SU-DHL-6 (cell line): ENCODE results near the gene SEMA4C.

Experiments used
- H2AFZ ChIP-seq: fragments of 200-600 bp; sonication (generic); 2 replicates; pipeline ENCODE4 v1.6.1; 2014; ENCODE audit warnings: low read depth, mild to moderate bottlenecking, moderate library complexity, mixed read lengths, antibody characterized with exemption, low read length; ENCODE audit not compliant: severe bottlenecking
- H3F3A ChIP-seq: fragments of 200-600 bp; shearing (Covaris generic); 2 replicates; pipeline ENCODE4 v1.6.0; 2016; ENCODE audit warnings: antibody characterized with exemption, mild to moderate bottlenecking; ENCODE audit not compliant: insufficient read depth
- H3K27ac ChIP-seq: fragments of 200-600 bp; sonication (generic); 2 replicates; pipeline ENCODE4 v1.5.1; 2016; ENCODE audit warnings: low read depth, mild to moderate bottlenecking, low read length, moderate library complexity, mixed read lengths
- H3K27me3 ChIP-seq: fragments of 200-600 bp; sonication (generic), shearing (Covaris generic); 2 replicates; pipeline ENCODE4 v1.6.0; 2014; ENCODE audit warnings: mild to moderate bottlenecking, low read length
- H3K36me3 ChIP-seq: fragments of 200-600 bp; sonication (generic); 2 replicates; pipeline ENCODE4 v1.6.1; 2014; ENCODE audit warnings: mild to moderate bottlenecking, low read length, mixed read lengths
- H3K4me2 ChIP-seq: fragments of 300-600, 200-600 bp; shearing (Covaris generic), sonication (generic); 2 replicates; pipeline ENCODE4 v1.6.0; 2014; ENCODE audit warnings: low read length, low read depth, mild to moderate bottlenecking; ENCODE audit not compliant: poor library complexity, severe bottlenecking
- H3K4me3 ChIP-seq: fragments of 200-600 bp; sonication (generic); 2 replicates; pipeline ENCODE4 v1.5.1; 2014; ENCODE audit warnings: antibody characterized with exemption, low read length, mild to moderate bottlenecking, mixed read lengths; ENCODE audit not compliant: insufficient read depth, poor library complexity, severe bottlenecking
- H3K79me2 ChIP-seq: fragments of 200-600 bp; sonication (generic); 2 replicates; pipeline ENCODE4 v1.6.1; 2014; ENCODE audit warnings: mild to moderate bottlenecking, low read length, moderate library complexity; ENCODE audit not compliant: insufficient read depth
- H3K9ac ChIP-seq: fragments of 200-600 bp; sonication (generic); 2 replicates; pipeline ENCODE4 v1.7.0; 2014; ENCODE audit warnings: mild to moderate bottlenecking, low read length
- H3K9me2 ChIP-seq: fragments of 200-600 bp; sonication (generic); replicated peaks from 2 replicates; pipeline ENCODE4 v1.6.1; 2014; ENCODE audit warnings: low read length; ENCODE audit not compliant: insufficient read depth
- H3K9me3 ChIP-seq: fragments of 200-600 bp; sonication (generic); 2 replicates; pipeline ENCODE4 v1.6.1; 2014; ENCODE audit warnings: low read length, mixed read lengths; ENCODE audit not compliant: insufficient read depth
- H4K20me1 ChIP-seq: fragments of 200-600 bp; sonication (generic); 2 replicates; pipeline ENCODE4 v1.6.1; 2014; ENCODE audit warnings: low read depth, mild to moderate bottlenecking, antibody characterized with exemption, low read length, moderate library complexity, mixed read lengths
- CTCF ChIP-seq: fragments of 200-600 bp; sonication (generic); IDR thresholded peaks from one replicate; pipeline ENCODE4 v1.5.1; 2017; ENCODE audit warnings: antibody characterized with exemption, mild to moderate bottlenecking, low read length, moderate library complexity; ENCODE audit not compliant: insufficient read depth, poor library complexity, severe bottlenecking
- EZH2phosphoT487 ChIP-seq: fragments of 200-600 bp; sonication (generic), shearing (Covaris generic); conservative IDR thresholded peaks from 2 replicates; pipeline ENCODE4 v1.6.1; 2018; ENCODE audit warnings: mild to moderate bottlenecking, antibody characterized with exemption, low read length, moderate library complexity, mixed read lengths

SEMA4C gene

GRCh38 chr2:96913398-96914202 lies 43.7 kb upstream of the SEMA4C start:
- H3F3A ChIP-seq: no peaks in the 10 kb centered on the region
- no peak overlapping the region for H2AFZ ChIP-seq
- H3K9me2 ChIP-seq: no peaks in the 10 kb centered on the region
- H3K79me2 ChIP-seq: no peaks in the 10 kb centered on the region
- H3K4me3 ChIP-seq: no peak overlapping the region
- H4K20me1 ChIP-seq: no peaks in the 10 kb centered on the region
- no peaks in the 10 kb centered on the region for H3K27me3 ChIP-seq
- no peak overlapping the region for H3K9ac ChIP-seq
- H3K27ac ChIP-seq: no peak overlapping the region
- TF ChIP-seq EZH2phosphoT487: no peak
- TF ChIP-seq CTCF: no peak
- no peaks in the 10 kb centered on the region for H3K9me3 ChIP-seq
- no peak overlapping the region for H3K4me2 ChIP-seq
- H3K36me3 ChIP-seq: no peaks in the 10 kb centered on the region

- Histone ChIP-seq H3K9me2 (no peaks in the 10 kb centered on the region), H3K27me3 (no peaks in the 10 kb centered on the region), H4K20me1 (no peaks in the 10 kb centered on the region), H2AFZ (no peak overlapping the region), H3K4me2 (no peak overlapping the region), H3F3A (no peaks in the 10 kb centered on the region), H3K4me3 (no peak overlapping the region), H3K27ac (no peak overlapping the region), H3K9me3 (no peaks in the 10 kb centered on the region), H3K36me3 (no peaks in the 10 kb centered on the region), H3K79me2 (no peaks in the 10 kb centered on the region), H3K9ac (no peak overlapping the region)
- TF ChIP-seq EZH2phosphoT487 (no peak), CTCF (no peak)
Measured at GRCh38 chr2:96913117-96913397, 43.2 kb upstream of the SEMA4C start.

- Histone ChIP-seq H3K9me2 (no peaks in the 10 kb centered on the region), H3K9me3 (no peaks in the 10 kb centered on the region), H3K27me3 (no peaks in the 10 kb centered on the region), H3F3A (no peaks in the 10 kb centered on the region), H3K27ac (no peak overlapping the region), H3K4me2 (no peak overlapping the region), H4K20me1 (no peaks in the 10 kb centered on the region), H3K79me2 (no peaks in the 10 kb centered on the region), H3K36me3 (no peaks in the 10 kb centered on the region), H3K4me3 (no peak overlapping the region), H2AFZ (no peak overlapping the region), H3K9ac (no peak overlapping the region)
- TF ChIP-seq EZH2phosphoT487 (no peak), CTCF (no peak)
Measured at GRCh38 chr2:96912346-96913116, 42.7 kb upstream of the SEMA4C start.
